COR-L47 (cell line): ENCODE data around the gene CTNNA3.
A peak's percentile ranks its signal among the peaks of the same experiment; 100 is the strongest.

Experiments
- DNase-seq: peaks from one replicate; lab custom pipeline; 2025; lab: John Stamatoyannopoulos, UW

Gene CTNNA3

GRCh38 chr10:66292456-66292855, 1403.5 kb downstream of the CTNNA3 start:
- DNase-seq, result no peak

DNA sequence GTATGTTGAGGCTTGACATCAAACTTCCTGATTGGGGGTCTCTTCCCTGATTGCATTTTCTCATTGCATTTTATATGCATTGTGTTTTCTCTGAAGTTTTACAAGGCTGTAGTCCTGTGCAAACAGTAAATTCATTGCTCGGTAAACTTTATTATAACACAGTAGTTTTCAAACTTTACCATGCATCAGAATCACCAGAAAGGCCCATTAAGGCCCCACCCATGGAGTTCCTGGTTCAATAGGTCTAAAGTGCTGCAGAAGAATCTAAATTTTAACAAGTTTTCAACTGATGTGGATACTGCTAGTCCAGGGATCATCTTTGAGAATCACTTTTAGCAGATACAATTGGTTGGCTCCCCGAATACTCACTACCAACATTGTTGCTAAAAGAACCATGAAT, 1404.9 kb downstream of the CTNNA3 start:
- DNase-seq, result no peak

DNA sequence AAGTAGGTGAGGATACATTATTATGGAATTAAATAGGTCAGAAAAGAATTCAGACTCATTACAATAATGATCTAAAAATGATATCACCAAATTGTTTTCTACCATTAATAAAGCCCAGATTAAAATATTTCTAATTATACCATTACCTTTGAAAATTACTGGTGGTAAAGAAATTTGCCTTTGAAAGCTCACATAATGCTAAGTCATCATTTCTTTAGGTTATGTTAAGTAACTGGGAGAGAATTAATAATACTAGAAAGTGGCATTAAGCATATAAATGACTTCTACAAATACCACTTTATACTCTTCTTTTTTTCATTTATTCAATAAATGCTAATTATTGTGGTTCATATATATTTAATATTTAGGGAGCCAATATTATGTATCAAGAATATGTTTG, 1411.4 kb downstream of the CTNNA3 start:
- no peak for DNase-seq

GRCh38 chr10:66283874-66284464, 1412.0 kb downstream of the CTNNA3 start:
- no peak for DNase-seq

- no peak for DNase-seq
These were observed 1412.9 kb downstream of the CTNNA3 start for GRCh38 chr10:66283064-66283463.

DNA sequence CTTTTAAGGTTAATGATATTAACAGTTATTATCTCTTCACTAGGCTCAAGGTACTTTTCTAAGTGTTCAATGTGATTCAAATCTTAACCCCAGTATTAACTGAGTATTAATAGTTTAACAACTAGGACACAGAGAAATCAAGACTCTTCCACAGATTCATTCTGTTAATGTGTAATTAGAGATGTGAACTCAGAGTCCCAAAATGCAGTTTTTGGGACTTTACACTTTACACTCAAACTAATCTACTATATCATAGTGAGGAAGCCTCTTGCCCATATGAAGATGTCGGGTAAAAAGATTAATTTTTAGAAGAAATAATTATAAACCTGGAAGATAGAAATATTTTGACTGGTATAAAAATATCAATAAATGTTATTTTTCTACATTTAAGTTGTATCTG, 1414.7 kb downstream of the CTNNA3 start:
- DNase-seq, result no peak

DNA sequence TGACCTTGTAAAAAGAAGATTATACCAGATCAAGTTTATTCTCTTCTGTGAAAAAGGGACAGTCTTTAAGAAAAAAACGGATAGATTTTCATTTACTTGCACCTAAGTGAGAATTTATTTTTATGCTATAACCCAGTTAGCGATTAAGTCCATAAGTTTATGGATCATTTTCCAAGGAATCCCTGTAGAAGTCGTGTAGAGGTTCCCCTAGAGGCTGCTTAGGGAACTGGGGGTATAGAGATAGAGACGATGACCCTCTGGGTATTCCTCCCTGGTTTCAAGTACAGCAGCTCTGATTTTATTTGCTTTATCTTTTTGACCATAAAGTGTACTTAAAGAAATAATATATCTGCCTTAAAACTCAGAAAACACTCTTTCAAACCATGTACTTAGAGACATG, 1418.5 kb downstream of the CTNNA3 start:
- DNase-seq, result no peak

DNA sequence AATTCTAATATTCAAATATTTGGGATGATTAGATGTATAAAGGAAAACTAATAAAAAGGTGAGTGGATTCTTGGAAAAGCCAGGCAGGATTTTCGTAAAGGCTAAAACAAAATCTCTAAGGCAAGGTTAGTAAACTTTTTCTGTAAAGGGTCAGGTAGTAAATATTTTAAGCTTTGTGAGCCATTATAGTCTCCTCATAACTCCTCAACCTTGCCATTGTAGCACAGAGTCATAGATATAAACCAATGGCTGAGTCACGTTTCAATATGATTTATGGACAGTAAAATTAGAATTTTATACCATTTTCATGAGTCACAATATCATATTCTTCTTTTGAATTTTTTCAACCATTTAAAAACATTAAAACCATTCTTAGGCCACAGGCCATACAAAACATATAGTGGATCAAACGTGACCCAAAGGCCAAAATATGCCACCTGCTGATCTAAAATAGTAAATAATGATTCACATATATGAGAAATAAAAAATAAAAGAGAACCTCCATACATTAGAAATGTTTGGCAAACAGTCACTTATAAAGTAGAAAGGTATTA, 1422.0 kb downstream of the CTNNA3 start:
- no peak for DNase-seq

DNA sequence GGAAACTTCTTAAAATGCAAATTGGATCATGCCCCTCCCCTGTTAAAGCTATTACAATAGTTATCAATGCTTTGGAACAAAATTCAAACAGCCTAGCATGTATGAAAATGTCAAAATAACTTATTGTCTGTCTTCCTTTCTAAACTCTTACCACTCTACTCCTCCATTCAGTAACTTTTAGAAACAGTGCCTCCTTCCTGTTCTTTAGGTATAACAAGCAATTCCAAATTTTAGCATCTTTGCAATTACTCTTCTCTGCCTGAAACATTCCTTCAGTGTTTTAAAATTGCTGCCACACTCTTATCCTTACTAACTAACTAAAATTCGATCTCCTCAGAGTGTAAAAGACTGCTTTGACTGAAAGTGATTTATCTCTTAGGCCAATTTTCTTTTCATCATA, 1430.6 kb downstream of the CTNNA3 start:
- no peak for DNase-seq

DNA sequence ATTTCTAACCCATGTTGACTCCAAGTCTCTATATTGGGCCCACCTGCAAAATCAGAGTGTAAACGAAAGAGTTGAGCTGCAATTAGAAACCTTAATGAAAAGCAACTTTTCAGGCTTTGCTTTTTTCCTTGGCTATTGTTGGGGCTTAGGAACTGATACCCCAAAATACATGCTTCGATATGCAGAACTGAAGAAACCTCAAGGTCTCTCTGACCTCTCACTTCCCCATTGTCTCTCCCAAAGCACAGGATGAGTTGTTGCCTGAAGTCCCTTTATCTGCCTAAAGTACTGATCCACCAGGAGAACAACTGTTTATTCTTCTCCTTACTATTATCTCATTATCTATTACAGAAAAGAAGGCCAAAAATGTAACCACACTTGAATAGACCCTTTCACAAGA, 1436.2 kb downstream of the CTNNA3 start:
- DNase-seq, result no peak

GRCh38 chr10:66258693-66259092, 1437.3 kb downstream of the CTNNA3 start:
- DNase-seq, result no peak

DNA sequence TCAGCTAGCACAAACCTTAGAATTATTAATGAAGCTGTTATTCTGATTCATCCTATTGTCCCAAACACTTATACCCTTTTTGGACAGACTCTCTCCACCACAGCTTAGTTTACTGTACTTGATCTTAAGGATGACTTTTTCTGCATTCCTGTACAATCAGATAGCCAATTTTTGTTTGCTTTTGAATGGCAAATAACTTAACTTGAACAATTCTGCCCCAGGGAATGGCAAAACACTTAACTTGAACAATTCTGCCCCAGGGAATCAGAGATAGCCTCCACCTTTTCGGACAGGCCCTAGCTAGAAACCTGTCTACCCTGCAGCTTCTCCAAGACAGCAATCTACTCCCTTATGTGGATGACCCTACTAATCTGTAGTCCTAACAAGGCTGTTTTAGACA, 1438.2 kb downstream of the CTNNA3 start:
- no peak for DNase-seq

DNA sequence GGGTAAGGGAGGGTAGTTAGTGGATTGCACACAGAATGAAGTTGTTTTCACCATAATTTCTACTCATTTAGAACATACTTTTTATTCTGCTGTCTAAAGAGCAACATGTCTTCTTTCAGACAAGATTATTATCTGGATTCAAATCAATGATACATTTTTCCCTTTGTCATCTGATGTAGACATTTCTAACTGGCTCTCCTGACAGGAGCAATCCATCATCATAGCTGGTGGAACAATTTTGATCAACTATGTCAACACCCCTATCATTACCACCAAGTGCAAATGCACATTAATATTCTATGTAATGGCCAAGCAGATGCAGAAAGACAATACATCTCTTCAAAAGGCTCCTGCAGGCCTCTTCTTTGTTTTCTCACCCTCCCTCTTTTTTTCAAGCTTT, 1443.0 kb downstream of the CTNNA3 start:
- DNase-seq, result peak; percentile 35

DNA sequence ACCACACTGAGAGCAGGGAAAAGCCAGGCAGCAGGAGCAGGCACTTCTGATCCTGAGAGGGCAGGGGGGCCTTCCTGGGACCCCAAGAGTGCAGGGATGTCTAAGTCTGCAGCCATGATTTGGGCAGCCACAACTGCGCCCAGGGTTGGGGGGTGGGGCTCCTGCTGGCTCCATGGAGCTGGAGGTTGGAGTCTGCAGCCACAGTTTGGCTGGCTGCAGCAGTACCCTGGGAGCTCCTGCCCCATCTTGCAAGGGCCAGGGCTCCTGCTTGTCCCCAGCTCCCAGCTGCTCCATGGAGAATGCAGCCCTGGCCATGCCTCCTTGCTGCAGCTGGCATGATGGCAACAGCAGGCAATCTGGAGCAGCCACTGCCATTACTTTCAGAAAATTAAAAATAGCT, 1449.8 kb downstream of the CTNNA3 start:
- DNase-seq, result no peak

DNA sequence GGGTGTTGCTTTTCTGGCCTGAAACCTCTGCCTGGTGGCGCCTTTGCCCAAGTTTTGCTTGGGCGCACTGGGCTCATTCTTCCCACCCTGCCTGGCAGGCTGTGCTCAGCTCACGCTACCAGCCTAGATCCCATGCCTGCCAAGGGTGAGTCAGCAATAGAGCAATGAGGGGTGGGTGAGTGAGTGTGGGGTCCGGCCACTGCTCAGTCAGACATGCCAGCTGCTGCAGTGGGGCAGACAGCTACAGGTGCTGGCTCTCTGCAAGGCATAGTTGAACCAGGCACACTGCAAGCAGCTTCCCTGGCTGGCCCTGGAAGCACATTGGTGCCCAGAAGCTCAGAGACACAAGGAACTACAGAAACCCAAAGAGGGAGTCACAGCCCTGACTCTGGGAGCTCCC, 1451.0 kb downstream of the CTNNA3 start:
- no peak for DNase-seq

DNA sequence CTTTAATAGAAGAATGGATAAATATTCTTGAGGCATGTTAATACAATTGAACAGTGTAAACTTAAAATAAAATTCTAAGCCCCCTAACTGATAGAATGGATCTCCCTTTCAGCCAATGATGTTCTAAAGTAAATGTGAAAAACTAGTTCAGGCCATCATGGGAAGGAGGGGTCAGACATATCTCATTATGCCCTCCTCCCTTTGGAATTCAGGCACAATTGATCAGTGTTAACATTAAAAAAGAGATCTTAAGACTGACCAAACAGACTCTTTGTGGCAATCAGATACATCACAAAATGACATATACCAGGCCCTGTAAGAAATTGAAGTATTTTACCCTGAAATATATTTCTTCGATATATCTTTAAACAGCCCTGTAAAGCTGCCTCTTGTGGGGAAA, 1453.1 kb downstream of the CTNNA3 start:
- no peak for DNase-seq

- no peak for DNase-seq
These were observed 1456.9 kb downstream of the CTNNA3 start for GRCh38 chr10:66239062-66239461.

GRCh38 chr10:66238343-66238742, 1457.7 kb downstream of the CTNNA3 start:
- DNase-seq, result no peak

DNA sequence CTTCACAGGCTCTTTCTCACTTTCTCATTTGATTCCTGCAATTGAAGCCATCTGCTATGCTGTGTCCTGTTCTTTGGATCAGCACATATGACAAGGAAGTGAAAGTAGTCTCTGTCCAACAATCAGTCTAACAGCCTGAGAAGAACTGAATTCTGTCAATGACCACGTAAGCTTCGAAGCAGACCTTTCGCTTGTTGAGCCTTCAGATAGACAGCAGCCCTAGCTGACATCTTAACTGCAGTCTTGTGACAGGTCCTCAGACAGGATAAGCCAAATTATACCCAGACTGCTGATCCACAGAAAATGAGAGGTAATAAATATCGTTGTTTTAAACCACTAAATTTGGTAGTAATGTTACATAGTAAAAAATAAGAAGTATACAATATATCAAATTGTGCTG, 1461.1 kb downstream of the CTNNA3 start:
- no peak for DNase-seq

DNA sequence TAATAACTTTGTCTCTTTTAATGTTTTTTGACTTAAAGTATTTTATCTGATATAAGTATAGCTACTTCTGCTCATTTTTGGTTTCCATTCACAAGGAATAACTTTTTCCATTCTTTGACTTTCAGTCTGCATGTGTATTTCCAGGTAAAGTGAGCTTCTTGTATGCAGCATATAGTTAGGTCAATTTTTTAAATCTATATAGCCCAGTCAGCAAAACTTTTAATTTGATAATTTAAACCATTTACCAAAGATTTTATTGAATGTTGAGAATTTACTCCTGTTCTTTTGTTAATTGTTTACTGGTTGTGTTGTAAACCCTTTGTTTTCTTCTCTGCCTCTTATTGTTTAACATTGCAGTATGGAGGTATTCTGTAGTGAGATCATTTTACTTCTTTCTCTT, 1467.1 kb downstream of the CTNNA3 start:
- DNase-seq, result no peak

- no peak for DNase-seq
These were observed 1472.3 kb downstream of the CTNNA3 start for GRCh38 chr10:66223656-66224055.

- no peak for DNase-seq
These were observed 1473.4 kb downstream of the CTNNA3 start for GRCh38 chr10:66222462-66223046.

DNA sequence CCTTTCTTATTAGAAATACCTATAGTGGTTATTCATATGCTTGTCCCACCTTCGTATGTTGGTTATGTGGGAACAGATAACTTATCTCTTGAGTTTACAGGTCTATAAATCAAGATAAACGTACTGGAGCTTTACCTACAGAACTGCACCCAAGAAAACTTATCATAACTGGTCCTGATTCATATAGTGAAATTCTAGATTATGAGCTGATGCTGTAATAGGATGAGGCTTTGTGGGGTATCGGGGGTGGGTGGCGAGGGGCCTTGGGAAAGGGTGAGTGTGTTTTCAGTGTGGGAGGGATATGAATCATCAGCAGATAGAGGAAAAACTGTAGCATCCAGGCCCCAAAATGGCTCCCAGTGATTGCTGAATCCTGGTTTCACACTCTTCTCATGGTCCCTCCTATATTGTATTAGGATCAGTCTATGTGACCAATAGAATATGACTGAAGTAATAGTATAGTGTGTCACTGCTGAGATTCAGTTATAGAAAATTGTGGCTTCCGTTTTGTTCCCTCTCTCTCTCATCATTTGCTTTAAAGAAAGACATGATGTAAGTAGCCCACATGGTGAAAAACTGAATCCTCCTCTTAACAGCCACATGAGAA, 1476.9 kb downstream of the CTNNA3 start:
- DNase-seq, result no peak

- no peak for DNase-seq
These were observed 1477.7 kb downstream of the CTNNA3 start for GRCh38 chr10:66218289-66218688.
